ENCODE measurements around the gene FOLR3. TPM values are rescaled to one million over a fixed set of nuclear protein-coding genes. Genes with fewer than 3 reads are reported as not detected.

The FOLR3 gene
- total and polyA plus RNA-seq, 9 of the 15 experiments (the other 6 are each of a cell fraction or from before 2014, with no cell fraction given), result not detected

- peak; percentile 18; the same call in 1 of the 2 replicates for TF ChIP-seq ZNF592 (IDR thresholded peaks at IDR 0.05)
- TF ChIP-seq ZNF239 (CRISPR knock-in tag; IDR thresholded peaks at IDR 0.05), result no peak
- TF ChIP-seq RBM17 (IDR thresholded peaks at IDR 0.05; ENCODE audit: borderline replicate concordance, low read depth, low read length), result no peak
- TF ChIP-seq ARID4B (CRISPR knock-in tag; IDR thresholded peaks at IDR 0.05), result no peak
- TF ChIP-seq ZNF668 (CRISPR knock-in tag; IDR thresholded peaks at IDR 0.05), result no peak
- no peak for TF ChIP-seq ZNF584 (CRISPR knock-in tag; IDR thresholded peaks at IDR 0.05; ENCODE audit: low read depth)
- TF ChIP-seq ZNF263 (CRISPR knock-in tag; IDR thresholded peaks at IDR 0.05; ENCODE audit: borderline replicate concordance), result no peak
- no peak for TF ChIP-seq SIN3B (IDR thresholded peaks at IDR 0.05; ENCODE audit: low read depth)
- TF ChIP-seq HCFC1 (IDR thresholded peaks at IDR 0.05; ENCODE audit: low read depth, low read length), result no peak
- no peak for TF ChIP-seq ZEB2 (IDR thresholded peaks at IDR 0.05)
- TF ChIP-seq ZNF253 (CRISPR knock-in tag; conservative IDR thresholded peaks at IDR 0.05), result no peak
- no peak for TF ChIP-seq MED1 (CRISPR knock-in tag; IDR thresholded peaks at IDR 0.05; ENCODE audit: borderline replicate concordance)
- no peak for TF ChIP-seq SMAD2 (IDR thresholded peaks at IDR 0.05; ENCODE audit: low read depth, low read length)
- no peak for TF ChIP-seq DACH1 (IDR thresholded peaks at IDR 0.05; ENCODE audit: partially characterized antibody)
- no peak for TF ChIP-seq ZNF184 (CRISPR knock-in tag; IDR thresholded peaks at IDR 0.05)
- TF ChIP-seq TCF3 (CRISPR knock-in tag; IDR thresholded peaks at IDR 0.05), result no peak
- no peak for TF ChIP-seq TSHZ1 (CRISPR knock-in tag; IDR thresholded peaks at IDR 0.05)
- no peak for TF ChIP-seq CCAR2 (IDR thresholded peaks at IDR 0.05; ENCODE audit: low read depth, low read length)
- no peak for TF ChIP-seq SRSF1 (IDR thresholded peaks at IDR 0.05; ENCODE audit: low read depth, low read length)
Measured at GRCh38 chr11:72154816-72155215, 19.3 kb downstream of the FOLR3 start (continued).
